OCI-LY1 (cell line): ENCODE measurements around the gene SVBP.

Experiments
- EZH2 ChIP-seq: fragments of 200-600 bp; sonication (generic), shearing (Covaris generic); IDR thresholded peaks from 2 replicates; pipeline ENCODE4 v1.8.0; 2017; ENCODE audit warnings: borderline replicate concordance, mixed run types, mild to moderate bottlenecking, antibody characterized with exemption, low read length, moderate library complexity, mixed read lengths
- TF ChIP-seq, protein P1 (sequence below): fragments of 200-600 bp; sonication (generic), shearing (Covaris generic); IDR thresholded peaks from 2 replicates; pipeline ENCODE4 v1.5.1; 2017; ENCODE audit warnings: mild to moderate bottlenecking, antibody characterized with exemption, low read length, moderate library complexity, mixed read lengths

DNA sequence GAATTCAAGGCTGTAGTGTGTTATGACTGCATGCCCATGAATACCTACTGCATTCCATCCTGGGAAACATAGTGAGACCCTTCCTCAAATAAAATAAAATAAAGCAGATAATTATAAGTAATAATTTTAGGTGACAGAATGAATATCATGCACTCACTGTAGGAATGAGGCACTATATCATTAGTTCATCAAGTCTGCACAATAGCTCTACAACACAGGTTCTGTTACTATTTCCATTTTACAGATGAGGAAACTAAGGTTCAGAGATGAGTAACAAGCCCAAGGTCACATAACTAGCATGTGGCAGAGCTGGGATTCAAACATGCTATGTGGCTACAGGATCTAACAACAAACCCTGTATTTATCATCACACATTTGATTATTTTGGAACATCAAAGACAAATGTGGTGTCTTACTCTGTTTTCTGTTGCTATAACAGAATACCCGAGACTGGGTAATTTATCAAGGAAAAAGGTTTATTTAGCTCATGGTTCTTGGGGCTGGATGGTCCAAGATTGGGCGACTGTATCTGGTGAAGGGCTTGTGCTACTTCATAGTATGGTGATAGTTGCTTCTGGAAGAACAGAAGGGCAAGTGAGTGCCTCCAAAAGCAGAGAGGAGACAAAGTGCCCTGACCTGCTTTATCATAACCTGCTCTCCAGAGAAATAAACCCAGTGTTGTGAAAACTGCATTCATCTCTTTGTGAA lies 24.4 kb upstream of the SVBP start:
- TF ChIP-seq, protein P1, sequence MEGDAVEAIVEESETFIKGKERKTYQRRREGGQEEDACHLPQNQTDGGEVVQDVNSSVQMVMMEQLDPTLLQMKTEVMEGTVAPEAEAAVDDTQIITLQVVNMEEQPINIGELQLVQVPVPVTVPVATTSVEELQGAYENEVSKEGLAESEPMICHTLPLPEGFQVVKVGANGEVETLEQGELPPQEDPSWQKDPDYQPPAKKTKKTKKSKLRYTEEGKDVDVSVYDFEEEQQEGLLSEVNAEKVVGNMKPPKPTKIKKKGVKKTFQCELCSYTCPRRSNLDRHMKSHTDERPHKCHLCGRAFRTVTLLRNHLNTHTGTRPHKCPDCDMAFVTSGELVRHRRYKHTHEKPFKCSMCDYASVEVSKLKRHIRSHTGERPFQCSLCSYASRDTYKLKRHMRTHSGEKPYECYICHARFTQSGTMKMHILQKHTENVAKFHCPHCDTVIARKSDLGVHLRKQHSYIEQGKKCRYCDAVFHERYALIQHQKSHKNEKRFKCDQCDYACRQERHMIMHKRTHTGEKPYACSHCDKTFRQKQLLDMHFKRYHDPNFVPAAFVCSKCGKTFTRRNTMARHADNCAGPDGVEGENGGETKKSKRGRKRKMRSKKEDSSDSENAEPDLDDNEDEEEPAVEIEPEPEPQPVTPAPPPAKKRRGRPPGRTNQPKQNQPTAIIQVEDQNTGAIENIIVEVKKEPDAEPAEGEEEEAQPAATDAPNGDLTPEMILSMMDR: no peak
- TF ChIP-seq EZH2: no peak
